K562 (cell line): ENCODE results near the gene CYP4F3. TPM values are rescaled to one million over a fixed set of nuclear protein-coding genes. Genes with fewer than 3 reads are reported as not detected.

Experiments used
- ATAC-seq: fragments of 200-7000 bp; cut with Tn5 transposase; 3 replicates; pipeline ENCODE4 v1.9.1; 2020; ENCODE audit warnings: moderate library complexity
- BruUV-seq: library from RNA; stranded (reverse); fragments of 400-500 nt; replicated peaks from 2 replicates; lab custom pipeline; 2021; lab: Mats Ljungman, UMichigan
- CTCF ChIA-PET: fragments of 300-600 bp; formaldehyde crosslinking; extraction: SDS; loops from one replicate; lab custom pipeline; 2021; ENCODE audit warnings: low intra/inter-chr PET ratio; lab: Yijun Ruan, JAX
- POLR2A ChIA-PET: fragments of 300-600, 350-650 bp; sonication (Branson Sonifier 250); formaldehyde crosslinking; extraction: SDS; loops from one replicate; lab custom pipeline; 2021; ENCODE audit warnings: antibody characterized with exemption, inconsistent platforms; lab: Yijun Ruan, JAX
- DNase-seq, 4 experiments: peaks; one replicate each; pipeline versions ENCODE4 v3.0.0 to v3.0.0-alpha.2; 2011 to 2018; ENCODE audit warnings: low spot score in 3 of 4, mixed read lengths in 3 of 4; ENCODE audit errors: extremely low read depth in 1 of 4
- FAIRE-seq: peaks from 2 replicates; lab custom pipeline; 2011; peaks lifted over from hg19 to GRCh38; lab: Jason Lieb, UNC
- H2AFZ ChIP-seq: 2 replicates; pipeline ENCODE4 v1.6.0; 2011; ENCODE audit warnings: low read depth, low read length, control low read depth, inconsistent platforms
- H3K27ac ChIP-seq: fragments of 200-600 bp; 3 replicates; pipeline ENCODE4 v1.8.0; 2011; ENCODE audit warnings: low read depth, mild to moderate bottlenecking, control low read depth, inconsistent platforms, low read length, moderate library complexity, mixed read lengths; ENCODE audit errors: extremely low read depth
- H3K27me3 ChIP-seq, 2 experiments: fragments of 300-600 bp in 1 of 2; 2 replicates in 1 of 2; 3 replicates in 1 of 2; pipeline versions ENCODE4 v1.6.0 to v1.8.0; 2011; ENCODE audit warnings: inconsistent platforms in 2 of 2, low read length in 2 of 2, mild to moderate bottlenecking in 1 of 2, mixed read lengths in 1 of 2, moderate library complexity in 1 of 2; ENCODE audit not compliant: control insufficient read depth in 2 of 2, insufficient read depth in 2 of 2
- H3K36me3 ChIP-seq: fragments of 300-600 bp; 3 replicates; pipeline ENCODE4 v1.8.0; 2011; ENCODE audit warnings: mild to moderate bottlenecking, low read length, inconsistent platforms; ENCODE audit not compliant: control insufficient read depth, insufficient read depth
- H3K4me1 ChIP-seq, 2 experiments: fragments of 200-600 bp in 1 of 2; replicated peaks in 1 of 2; 2 replicates in 1 of 2; 3 replicates in 1 of 2; pipeline versions ENCODE4 v1.5.1 to v1.8.0; 2011; ENCODE audit warnings: inconsistent platforms in 2 of 2, low read length in 2 of 2, mild to moderate bottlenecking in 1 of 2, mixed read lengths in 1 of 2, moderate library complexity in 1 of 2; ENCODE audit not compliant: control insufficient read depth in 2 of 2, insufficient read depth in 2 of 2
- H3K4me2 ChIP-seq: 2 replicates; pipeline ENCODE4 v1.6.1; 2011; ENCODE audit warnings: low read length, control low read depth, inconsistent platforms, mixed read lengths; ENCODE audit not compliant: insufficient read depth
- H3K4me3 ChIP-seq: fragments of 200-600 bp; sonication (generic), shearing (Covaris generic); 2 replicates; pipeline ENCODE4 v1.5.1; 2016; ENCODE audit warnings: control low read depth, inconsistent platforms
- H3K79me2 ChIP-seq: fragments of 200-600 bp; 3 replicates; pipeline ENCODE4 v1.8.0; 2011; ENCODE audit warnings: low read length, inconsistent platforms; ENCODE audit not compliant: control insufficient read depth, insufficient read depth
- H3K9ac ChIP-seq, 2 experiments: 2 replicates each; pipeline versions ENCODE4 v1.6.0 to v1.6.1; 2011; ENCODE audit warnings: low read depth in 2 of 2, low read length in 2 of 2, control low read depth in 1 of 2, inconsistent platforms in 1 of 2, mild to moderate bottlenecking in 1 of 2, mixed read lengths in 1 of 2; ENCODE audit not compliant: insufficient read depth in 1 of 2
- H3K9me1 ChIP-seq: one replicate; pipeline ENCODE4 v1.6.0; 2011; ENCODE audit warnings: inconsistent platforms, mild to moderate bottlenecking, low read length, moderate library complexity; ENCODE audit not compliant: control insufficient read depth, insufficient read depth
- H3K9me3 ChIP-seq: replicated peaks from 2 replicates; pipeline ENCODE4 v1.5.1; 2011; ENCODE audit warnings: low read depth, low read length, inconsistent platforms; ENCODE audit not compliant: control insufficient read depth, insufficient read depth
- H4K20me1 ChIP-seq: replicated peaks from 2 replicates; pipeline ENCODE4 v1.6.1; 2011; ENCODE audit warnings: low read length, inconsistent platforms, mixed read lengths; ENCODE audit not compliant: control insufficient read depth, insufficient read depth
- CCNT2 ChIP-seq: IDR thresholded peaks from 2 replicates; pipeline ENCODE4 v1.6.1; 2011; ENCODE audit warnings: borderline replicate concordance, low read depth, mild to moderate bottlenecking, moderate library complexity, mixed read lengths, low read length; ENCODE audit not compliant: insufficient read length; ENCODE audit errors: extremely low read depth
- CLOCK ChIP-seq: fragments of 250-450 bp; sonication (Bioruptor Pico); IDR thresholded peaks from 2 replicates; pipeline ENCODE4 v1.4.0; 2020; ENCODE audit warnings: mild to moderate bottlenecking, moderate library complexity, borderline replicate concordance
- FOXM1 ChIP-seq, 2 experiments: fragments of 450-650 bp in 1 of 2; sonication (generic) in 1 of 2; formaldehyde crosslinking in 1 of 2; IDR thresholded peaks; 2 replicates each; pipeline versions ENCODE4 v1.6.1 to v1.9.0; 2017 to 2022; ENCODE audit warnings: low read depth in 2 of 2, mild to moderate bottlenecking in 2 of 2, missing genetic modification reagents in 1 of 2, moderate library complexity in 1 of 2
- NONO ChIP-seq, 2 experiments: fragments of 200-400 bp in 1 of 2; fragments of 450-650 bp in 1 of 2; formaldehyde crosslinking in 1 of 2; IDR thresholded peaks; 2 replicates each; pipeline ENCODE4 v1.6.1; 2017; ENCODE audit warnings: low read depth in 2 of 2, mild to moderate bottlenecking in 2 of 2, moderate library complexity in 2 of 2, low read length in 1 of 2
- RERE ChIP-seq: sonication (generic); formaldehyde crosslinking; IDR thresholded peaks from 2 replicates; pipeline ENCODE4 v1.8.0; 2023; ENCODE audit warnings: missing genetic modification reagents, mild to moderate bottlenecking, borderline replicate concordance
- SNRNP70 ChIP-seq: fragments of 200-400 bp; formaldehyde crosslinking; optimal IDR thresholded peaks from 2 replicates; pipeline ENCODE3; 2017; ENCODE audit warnings: low read depth, low read length
- TCF7L2 ChIP-seq: fragments of 150-350 bp; IDR thresholded peaks from 2 replicates; pipeline ENCODE4 v1.6.1; 2016; ENCODE audit warnings: low read depth, mild to moderate bottlenecking, low read length, moderate library complexity
- ZNF79 ChIP-seq: fragments of 250-450 bp; sonication (Bioruptor Pico); IDR thresholded peaks from 2 replicates; pipeline ENCODE4 v1.4.0; 2020; ENCODE audit warnings: low read depth, mild to moderate bottlenecking, moderate library complexity
- WGBS: fragments of 100-300 bp; shearing (Covaris generic); methylation state at CpG from one replicate; pipeline ENCODE4 v1.1.6; 2016; ENCODE audit warnings: low coverage, mixed read lengths; ENCODE audit not compliant: insufficient coverage; ENCODE audit errors: missing lambda C conversion rate; 5-methylcytosine and 5-hydroxymethylcytosine counted together
- in situ Hi-C: fragments of 300-500 bp; cut with MboI; formaldehyde crosslinking; loops from 4 replicates; pipeline ENCODE4 v1.15.0; 2018; ENCODE audit warnings: inconsistent platforms, mixed read lengths
- intact Hi-C: fragments of 100-400 bp; cut with micrococcal nuclease; formaldehyde crosslinking; loops from 2 replicates; pipeline ENCODE4 v1.14.2; 2022
- polyA plus RNA-seq, 8 experiments: library from polyadenylated mRNA; depleted of rRNA in 4 of 8; stranded (reverse) in 5 of 8; unstranded in 3 of 8; fragments of >200 nt; fragmentation: Nextera tagmentation in 2 of 8; fragmentation: Illumina TruSeq in 1 of 8; extraction: Ambion mirVana in 2 of 8; extraction: Trizol in 1 of 8; gene quantifications; 2 replicates each; pipeline versions ENCODE4 v1.2.1 to v1.2.3, GENCODE V29; 2011 to 2014; ENCODE audit warnings: inconsistent platforms in 1 of 8, missing spikeins in 1 of 8
- total RNA-seq, 7 experiments: library from RNA; depleted of rRNA in 6 of 7; stranded (reverse); fragments of >200 nt in 6 of 7; fragmentation: Illumina TruSeq in 2 of 7; extraction: Trizol in 2 of 7; gene quantifications; 2 replicates each; pipeline versions ENCODE4 v1.2.1 to v1.2.3, GENCODE V29; 2011 to 2021; ENCODE audit warnings: low replicate concordance in 1 of 7

CYP4F3 gene
- total and polyA plus RNA-seq, 9 of the 15 experiments (the other 6 are each of a cell fraction or from before 2014, with no cell fraction given), result 0.01 to 0.40 (median 0.16) TPM; not detected in 6

GRCh38 chr19:15673176-15673654, 32.5 kb downstream of the CYP4F3 start (continued):
- no peak for TF ChIP-seq RERE

GRCh38 chr19:15675560-15675959, 34.9 kb downstream of the CYP4F3 start:
- Histone ChIP-seq H4K20me1 (0 out of 2 replicates have a peak, but pooled peaks cover 3% of the 10 kb centered on the region), H3K27ac (no peak overlapping the region), H3K9me1 (no peaks in the 10 kb centered on the region), H3K4me1 (peaks cover 0 to 7% of the 10 kb centered on the region in 2 experiments; a peak in 2 of 5 replicates), H3K36me3 (no peaks in the 10 kb centered on the region), H3K4me3 (no peak overlapping the region), H2AFZ (no peak overlapping the region), H3K9me3 (no peaks in the 10 kb centered on the region), H3K79me2 (no peaks in the 10 kb centered on the region), H3K27me3 (no peaks in the 10 kb centered on the region; a peak in 1 of 5 replicates), H3K4me2 (no peak overlapping the region), H3K9ac (no peak overlapping the region)
- intact Hi-C loops (no loop called here), in situ Hi-C loops (loop anchor here (5.0 kb wide), 1 partner anchor 102 kb away; no protein-coding TSS in a partner anchor)
- DNase-seq (no peak), ATAC-seq (no peak), FAIRE-seq (no peak)
- BruUV-seq, result no TSS peak
- POLR2A ChIA-PET, result no interaction called here
- WGBS, result 0% methylated on average over 1 of the region's 3 CpGs
- CTCF ChIA-PET, result no interaction called here
- TF ChIP-seq FOXM1 (IDR thresholded peaks at IDR 0.05; ENCODE audit: low read depth) (no peak), FOXM1 (CRISPR knock-in tag; IDR thresholded peaks at IDR 0.05; ENCODE audit: low read depth) (no peak), CCNT2 (no peak), TCF7L2 (no peak), NONO (IDR thresholded peaks at IDR 0.05; ENCODE audit: low read depth in 2 of 2, low read length in 1 of 2) (no peak), SNRNP70 (no peak), ZNF79 (CRISPR knock-in tag) (no peak), CLOCK (CRISPR knock-in tag) (no peak)
